Measurements from ENCODE around the gene SRL. TPM values are rescaled to one million over a fixed set of nuclear protein-coding genes. Genes with fewer than 3 reads are reported as not detected.

SRL gene
- total and polyA plus RNA-seq, 2 donors (not counting 1 experiment from before 2014, with no cell fraction given): not detected

DNA sequence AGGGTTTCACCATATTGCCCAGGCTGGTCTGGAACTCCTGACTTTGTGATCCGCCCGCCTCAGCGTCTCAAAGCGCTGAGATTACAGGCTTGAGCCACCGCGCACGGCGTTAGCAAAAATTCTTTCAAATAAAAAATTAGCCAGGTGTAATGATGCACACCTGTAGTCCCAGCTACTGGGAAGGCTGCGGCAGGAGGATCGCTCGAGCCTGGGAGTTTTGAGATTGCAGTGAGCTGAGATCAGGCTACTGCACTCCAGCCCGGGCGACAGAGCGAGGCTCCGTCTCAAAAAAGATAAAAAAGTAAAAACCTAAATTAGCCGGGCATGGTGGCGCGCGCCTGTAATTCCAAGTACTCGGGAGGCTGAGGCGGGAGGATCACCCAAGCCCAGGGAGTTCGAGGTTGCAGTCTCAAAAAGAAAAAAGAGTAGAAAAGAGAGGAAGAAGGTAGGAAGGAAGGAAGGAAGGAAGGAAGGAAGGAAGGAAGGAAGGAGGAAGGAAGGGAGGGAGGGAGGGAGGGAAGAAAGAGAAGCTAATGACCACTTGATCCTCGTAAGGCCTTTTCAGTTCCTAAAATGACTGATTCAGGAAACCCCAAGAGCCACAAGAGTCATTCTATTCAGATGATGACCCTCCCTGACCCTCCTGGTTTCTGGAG lies 59.2 kb downstream of the SRL start:
- peak overlapping the region; percentile 59 for H3K27ac Mint-ChIP-seq

DNA sequence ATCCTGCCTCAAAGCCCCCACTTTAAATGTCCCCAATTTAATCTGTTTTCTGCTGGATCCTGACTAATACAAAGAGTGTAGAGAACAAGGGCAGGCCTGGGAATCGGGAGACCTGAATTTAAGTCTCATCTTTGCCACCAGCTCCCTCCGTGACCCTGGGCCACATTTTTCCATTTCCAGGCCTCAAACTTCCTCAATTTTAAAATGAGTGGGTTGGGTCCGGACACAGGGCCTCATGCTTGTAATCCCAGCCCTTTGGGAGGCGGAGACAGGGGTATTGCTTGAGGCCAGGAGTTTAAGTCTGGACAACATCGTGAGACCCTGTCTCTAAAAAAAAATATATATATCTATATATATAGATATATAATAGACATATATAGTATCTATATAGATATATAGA lies 61.4 kb downstream of the SRL start:
- DNase-seq: no peak

More for the DNA sequence above, 59.2 kb downstream of the SRL start:
- DNase-seq (no peak), ATAC-seq (ENCODE audit: low read depth) (no peak)
- Histone ChIP-seq H4K20me1 (ENCODE audit: control insufficient read depth, insufficient read depth, low read length, poor library complexity, severe bottlenecking) (no peaks in the 10 kb centered on the region), H3K9ac (ENCODE audit: low read length) (peak overlapping the region; percentile 68), H3K79me2 (ENCODE audit: control insufficient read depth, insufficient read depth, low read length) (no peaks in the 10 kb centered on the region), H3K4me1 (ENCODE audit: control insufficient read depth in 2 of 2, insufficient read depth in 2 of 2, low read length in 2 of 2) (peaks cover 4 to 15% of the 10 kb centered on the region in 2 donors), H3K4me2 (replicated peaks; ENCODE audit: low read depth, low read length, poor library complexity, severe bottlenecking) (peak overlapping the region; percentile 88), H3K27ac (ENCODE audit: low read length in 2 of 2) (peak overlapping the region in 1 of 2 donors; percentile 27), H3K36me3 (replicated peaks in 1 of 2; ENCODE audit: control extremely low read depth in 1 of 2, control insufficient read depth in 1 of 2, extremely low read depth in 1 of 2, insufficient read depth in 2 of 2, low read length in 1 of 2) (no peaks in the 10 kb centered on the region), H3K9me3 (ENCODE audit: control extremely low read depth in 1 of 3, control insufficient read depth in 2 of 3, insufficient read depth in 1 of 3, low read length in 2 of 3) (peaks cover 0 to 3% (median 0%) of the 10 kb centered on the region in 3 donors), H2AFZ (ENCODE audit: insufficient read depth, low read depth, low read length, poor library complexity, severe bottlenecking) (peak overlapping the region; percentile 82), H3K27me3 (replicated peaks in 1 of 4; ENCODE audit: control extremely low read depth in 1 of 4, control insufficient read depth in 3 of 4, insufficient read depth in 4 of 4, low read length in 3 of 4) (no peaks in the 10 kb centered on the region), H3K4me3 (ENCODE audit: control extremely low read depth in 1 of 5, extremely low read depth in 1 of 5, insufficient read depth in 1 of 5, low read depth in 2 of 5, low read length in 4 of 5) (peak overlapping the region; percentile 54 to 78 (median 69))
- 93% methylated on average over 21 of the region's 23 CpGs for WGBS (ENCODE audit: insufficient coverage)
- intact Hi-C loops (cut with micrococcal nuclease): loop anchor here (1.0 kb wide), 2 partner anchors 67 to 72 kb away; no protein-coding TSS in a partner anchor
- Mint-ChIP-seq H3K4me1 (peaks cover 8% of the 10 kb centered on the region), H3K27me3 (peaks cover 14% of the 10 kb centered on the region), H3K4me3 (peak overlapping the region; percentile 84), H3K9me3 (ENCODE audit: insufficient read depth) (no peaks in the 10 kb centered on the region)
- TF ChIP-seq, protein P1, sequence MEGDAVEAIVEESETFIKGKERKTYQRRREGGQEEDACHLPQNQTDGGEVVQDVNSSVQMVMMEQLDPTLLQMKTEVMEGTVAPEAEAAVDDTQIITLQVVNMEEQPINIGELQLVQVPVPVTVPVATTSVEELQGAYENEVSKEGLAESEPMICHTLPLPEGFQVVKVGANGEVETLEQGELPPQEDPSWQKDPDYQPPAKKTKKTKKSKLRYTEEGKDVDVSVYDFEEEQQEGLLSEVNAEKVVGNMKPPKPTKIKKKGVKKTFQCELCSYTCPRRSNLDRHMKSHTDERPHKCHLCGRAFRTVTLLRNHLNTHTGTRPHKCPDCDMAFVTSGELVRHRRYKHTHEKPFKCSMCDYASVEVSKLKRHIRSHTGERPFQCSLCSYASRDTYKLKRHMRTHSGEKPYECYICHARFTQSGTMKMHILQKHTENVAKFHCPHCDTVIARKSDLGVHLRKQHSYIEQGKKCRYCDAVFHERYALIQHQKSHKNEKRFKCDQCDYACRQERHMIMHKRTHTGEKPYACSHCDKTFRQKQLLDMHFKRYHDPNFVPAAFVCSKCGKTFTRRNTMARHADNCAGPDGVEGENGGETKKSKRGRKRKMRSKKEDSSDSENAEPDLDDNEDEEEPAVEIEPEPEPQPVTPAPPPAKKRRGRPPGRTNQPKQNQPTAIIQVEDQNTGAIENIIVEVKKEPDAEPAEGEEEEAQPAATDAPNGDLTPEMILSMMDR (IDR thresholded peaks at IDR 0.05): no peak
- no peak for TF ChIP-seq EZH2 (IDR thresholded peaks at IDR 0.05; ENCODE audit: borderline replicate concordance, insufficient read depth, low read depth, low read length, poor library complexity, severe bottlenecking)
- ChIA-PET POLR2A (no interaction called here), CTCF (no interaction called here)

More for the DNA sequence above, 61.4 kb downstream of the SRL start:
- Histone ChIP-seq H4K20me1 (ENCODE audit: control insufficient read depth, insufficient read depth, low read length, poor library complexity, severe bottlenecking) (no peaks in the 10 kb centered on the region), H3K27me3 (replicated peaks in 1 of 4; ENCODE audit: control extremely low read depth in 1 of 4, control insufficient read depth in 3 of 4, insufficient read depth in 4 of 4, low read length in 3 of 4) (no peaks in the 10 kb centered on the region), H3K27ac (ENCODE audit: low read length in 2 of 2) (no peak overlapping the region), H3K9ac (ENCODE audit: low read length) (no peak overlapping the region), H3K36me3 (replicated peaks in 1 of 2; ENCODE audit: control extremely low read depth in 1 of 2, control insufficient read depth in 1 of 2, extremely low read depth in 1 of 2, insufficient read depth in 2 of 2, low read length in 1 of 2) (no peaks in the 10 kb centered on the region), H3K79me2 (ENCODE audit: control insufficient read depth, insufficient read depth, low read length) (no peaks in the 10 kb centered on the region), H3K4me2 (replicated peaks; ENCODE audit: low read depth, low read length, poor library complexity, severe bottlenecking) (no peak overlapping the region), H2AFZ (ENCODE audit: insufficient read depth, low read depth, low read length, poor library complexity, severe bottlenecking) (no peak overlapping the region), H3K4me1 (ENCODE audit: control insufficient read depth in 2 of 2, insufficient read depth in 2 of 2, low read length in 2 of 2) (peaks cover 4 to 21% of the 10 kb centered on the region in 2 donors), H3K4me3 (ENCODE audit: control extremely low read depth in 1 of 5, extremely low read depth in 1 of 5, insufficient read depth in 1 of 5, low read depth in 2 of 5, low read length in 4 of 5) (no peak overlapping the region), H3K9me3 (ENCODE audit: control extremely low read depth in 1 of 3, control insufficient read depth in 2 of 3, insufficient read depth in 1 of 3, low read length in 2 of 3) (peaks cover 0 to 3% (median 0%) of the 10 kb centered on the region in 3 donors)
- H3K4me3 Mint-ChIP-seq: no peak overlapping the region
- peaks cover 14% of the 10 kb centered on the region for H3K4me1 Mint-ChIP-seq
- H3K27ac Mint-ChIP-seq: no peak overlapping the region
- TF ChIP-seq, protein P1 (IDR thresholded peaks at IDR 0.05): no peak
- no peak for TF ChIP-seq EZH2 (IDR thresholded peaks at IDR 0.05; ENCODE audit: borderline replicate concordance, insufficient read depth, low read depth, low read length, poor library complexity, severe bottlenecking)
- WGBS (ENCODE audit: insufficient coverage): 100% methylated on average over 1 of the region's 5 CpGs
- ChIA-PET CTCF (no interaction called here), POLR2A (no interaction called here)
- intact Hi-C loops (cut with micrococcal nuclease): no loop called here
- ATAC-seq (ENCODE audit: low read depth): no peak
- H3K27me3 Mint-ChIP-seq: peaks cover 18% of the 10 kb centered on the region
- no peaks in the 10 kb centered on the region for H3K9me3 Mint-ChIP-seq (ENCODE audit: insufficient read depth)
